Stimulated activated naive CD8-positive, alpha-beta T cell treated with anti-CD3 and anti-CD28 coated beads, Interleukin-15, Interleukin-2, amounts not matched to agents 100 ng/mL and 50 ng/mL, for 24 hours (primary cell): ENCODE results near the gene SLC35D3.
"Not testable (repeated sequence)": the region's sequence is repeated elsewhere in the genome, so short reads cannot be mapped to it uniquely, and the experiment has no call there.

ENCODE experiments used
- H3K27ac Mint-ChIP-seq: one replicate; pipeline ENCODE4 v1.8.0; 2021; ENCODE audit warnings: mild to moderate bottlenecking, mixed read lengths
- H3K27me3 Mint-ChIP-seq: one replicate; pipeline ENCODE4 v1.8.0; 2021; ENCODE audit warnings: mixed read lengths
- H3K36me3 Mint-ChIP-seq: one replicate; pipeline ENCODE4 v1.8.0; 2021; ENCODE audit warnings: low read depth, mixed read lengths
- H3K4me1 Mint-ChIP-seq: one replicate; pipeline ENCODE4 v1.8.0; 2021; ENCODE audit warnings: low read depth, mixed read lengths
- H3K4me3 Mint-ChIP-seq: one replicate; pipeline ENCODE4 v1.8.0; 2021; ENCODE audit warnings: mild to moderate bottlenecking, mixed read lengths
- H3K9me3 Mint-ChIP-seq: one replicate; pipeline ENCODE4 v1.8.0; 2021; ENCODE audit warnings: mixed read lengths

SLC35D3 gene

DNA sequence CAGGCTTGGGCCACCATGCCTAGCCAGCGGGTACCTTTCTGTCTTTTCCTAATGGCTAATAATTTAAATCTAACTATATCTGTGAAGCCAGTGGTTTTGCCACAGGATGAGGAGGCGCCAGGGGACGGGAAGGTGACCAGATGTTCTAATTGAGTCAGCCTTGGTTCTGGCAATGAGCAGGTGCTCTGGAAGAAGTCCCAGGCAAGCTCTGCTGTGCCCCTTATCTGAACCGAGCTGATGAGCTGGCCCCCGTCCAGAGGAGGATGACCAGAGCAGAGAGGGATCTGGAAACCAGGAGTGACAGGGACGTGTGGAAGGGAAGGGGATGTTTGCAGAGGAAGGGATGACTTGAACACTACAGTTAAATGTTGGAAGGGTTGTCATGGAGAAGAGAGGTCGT is 46.7 kb downstream of the SLC35D3 start:
- Mint-ChIP-seq H3K27me3 (peaks cover 24% of the 10 kb centered on the region), H3K27ac (no peak overlapping the region), H3K9me3 (no peaks in the 10 kb centered on the region), H3K36me3 (no peaks in the 10 kb centered on the region), H3K4me1 (no peaks in the 10 kb centered on the region), H3K4me3 (no peak overlapping the region)

- H3K27me3 Mint-ChIP-seq = peaks cover 24% of the 10 kb centered on the region
Measured at GRCh38 chr6:136969433-136969832, 47.3 kb downstream of the SLC35D3 start.

GRCh38 chr6:136969930-136970329 is 47.8 kb downstream of the SLC35D3 start:
- H3K27me3 Mint-ChIP-seq = peaks cover 24% of the 10 kb centered on the region
- H3K27ac Mint-ChIP-seq = no peak overlapping the region
- H3K9me3 Mint-ChIP-seq = no peaks in the 10 kb centered on the region
- no peaks in the 10 kb centered on the region for H3K36me3 Mint-ChIP-seq
- H3K4me3 Mint-ChIP-seq = no peak overlapping the region
- H3K4me1 Mint-ChIP-seq = no peaks in the 10 kb centered on the region

More at GRCh38 chr6:136969433-136969832, 47.3 kb downstream of the SLC35D3 start:
- H3K4me1 Mint-ChIP-seq = no peaks in the 10 kb centered on the region
- H3K27ac Mint-ChIP-seq = no peak overlapping the region
- H3K9me3 Mint-ChIP-seq = no peaks in the 10 kb centered on the region
- H3K4me3 Mint-ChIP-seq = no peak overlapping the region
- H3K36me3 Mint-ChIP-seq = no peaks in the 10 kb centered on the region

DNA sequence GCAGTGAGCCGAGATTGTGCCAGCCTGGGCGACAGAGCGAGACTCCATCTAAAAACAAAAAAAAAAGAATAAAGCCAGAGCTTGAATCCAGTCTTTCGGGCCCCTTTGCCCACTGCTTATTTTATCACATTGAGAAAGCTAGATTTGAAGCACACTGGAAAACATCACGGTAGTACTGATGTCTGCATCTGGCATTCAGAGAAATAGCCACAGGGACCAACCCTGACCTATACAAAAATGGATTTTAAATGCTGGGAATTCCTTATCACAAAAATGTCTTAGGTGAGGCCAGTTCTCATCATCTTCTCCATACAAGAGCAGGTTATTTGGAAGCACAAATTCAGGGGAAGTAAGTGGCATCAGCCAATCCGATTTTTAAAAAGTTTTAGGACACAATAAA is 49.5 kb downstream of the SLC35D3 start:
- H3K4me1 Mint-ChIP-seq = no peaks in the 10 kb centered on the region
- H3K4me3 Mint-ChIP-seq = no peak overlapping the region
- no peak overlapping the region for H3K27ac Mint-ChIP-seq
- peaks cover 16% of the 10 kb centered on the region for H3K27me3 Mint-ChIP-seq
- no peaks in the 10 kb centered on the region for H3K36me3 Mint-ChIP-seq
- no peaks in the 10 kb centered on the region for H3K9me3 Mint-ChIP-seq

- H3K9me3 Mint-ChIP-seq, H3K27ac Mint-ChIP-seq: not testable (repeated sequence)
Measured at GRCh38 chr6:136973781-136974180, 51.7 kb downstream of the SLC35D3 start.

More at GRCh38 chr6:136973781-136974180, 51.7 kb downstream of the SLC35D3 start:
- not testable (repeated sequence) for H3K4me1 Mint-ChIP-seq, H3K27me3 Mint-ChIP-seq, H3K4me3 Mint-ChIP-seq, H3K36me3 Mint-ChIP-seq
